ENCODE measurements around the gene HRCT1.
"Not testable (repeated sequence)": the region's sequence is repeated elsewhere in the genome, so short reads cannot be mapped to it uniquely, and the experiment has no call there.

Gene HRCT1

GRCh38 chr9:35905912-35906679 is at the start of gene HRCT1:
TSS of gene HRCT1 (plus strand) at chr9:35906202. CDS start at chr9:35906288, 86 bp downstream.
- DNase-seq = peak; percentile 30

- no peak for DNase-seq
Observed at GRCh38 chr9:35856206-35856605, 49.8 kb upstream of the HRCT1 start.

- no peak for DNase-seq
Observed at GRCh38 chr9:35856882-35857281, 49.1 kb upstream of the HRCT1 start.

- no peak for DNase-seq
Observed at GRCh38 chr9:35858458-35858857, 47.5 kb upstream of the HRCT1 start.

GRCh38 chr9:35859310-35859989 is 46.6 kb upstream of the HRCT1 start:
- DNase-seq = peak; percentile 53

- DNase-seq = no peak
Observed at GRCh38 chr9:35859990-35860339, 46.0 kb upstream of the HRCT1 start.

GRCh38 chr9:35861161-35861897 is 44.7 kb upstream of the HRCT1 start:
- no peak for DNase-seq

- DNase-seq = no peak
Observed at GRCh38 chr9:35862328-35862727, 43.7 kb upstream of the HRCT1 start.

GRCh38 chr9:35863583-35863982 is 42.4 kb upstream of the HRCT1 start:
- DNase-seq = no peak

GRCh38 chr9:35864695-35865255 is 41.2 kb upstream of the HRCT1 start:
- no peak for DNase-seq

GRCh38 chr9:35867538-35867937 is 38.5 kb upstream of the HRCT1 start:
- no peak for DNase-seq

- no peak for DNase-seq
Observed at GRCh38 chr9:35868933-35869332, 37.1 kb upstream of the HRCT1 start.

GRCh38 chr9:35869621-35870216 is 36.3 kb upstream of the HRCT1 start:
- no peak for DNase-seq

GRCh38 chr9:35870351-35870923 is 35.6 kb upstream of the HRCT1 start, which contains the start of gene OR13J1:
TSS of gene OR13J1 (minus strand) at chr9:35870401. CDS start at chr9:35870401, 0 bp downstream.
- DNase-seq = no peak

- DNase-seq = no peak
Observed at GRCh38 chr9:35871545-35871944, 34.5 kb upstream of the HRCT1 start.

- DNase-seq = no peak
Observed at GRCh38 chr9:35872505-35872904, 33.5 kb upstream of the HRCT1 start.

GRCh38 chr9:35882263-35882848 is 23.6 kb upstream of the HRCT1 start:
- DNase-seq = peak; percentile 66

GRCh38 chr9:35882996-35883395 is 23.0 kb upstream of the HRCT1 start:
- no peak for DNase-seq

- not testable (repeated sequence) for DNase-seq
Observed at GRCh38 chr9:35884908-35885307, 21.1 kb upstream of the HRCT1 start.

- DNase-seq = no peak
Observed at GRCh38 chr9:35891646-35892045, 14.4 kb upstream of the HRCT1 start.

- DNase-seq = no peak
Observed at GRCh38 chr9:35892051-35892450, 14.0 kb upstream of the HRCT1 start.

GRCh38 chr9:35896570-35896969 is 9.4 kb upstream of the HRCT1 start:
- no peak for DNase-seq

Measured in hematopoietic multipotent progenitor cell treated with erythropoietin and hydrocortisone succinate and interleukin-3 and kit ligand, for 8 days (in vitro differentiated cells).